ENCODE measurements around the gene LRRIQ1. TPM values are rescaled to one million over a fixed set of nuclear protein-coding genes. Genes with fewer than 3 reads are reported as not detected.

The LRRIQ1 gene
- total RNA-seq, 1 donor from 2014 or later: 13.1 TPM

DNA sequence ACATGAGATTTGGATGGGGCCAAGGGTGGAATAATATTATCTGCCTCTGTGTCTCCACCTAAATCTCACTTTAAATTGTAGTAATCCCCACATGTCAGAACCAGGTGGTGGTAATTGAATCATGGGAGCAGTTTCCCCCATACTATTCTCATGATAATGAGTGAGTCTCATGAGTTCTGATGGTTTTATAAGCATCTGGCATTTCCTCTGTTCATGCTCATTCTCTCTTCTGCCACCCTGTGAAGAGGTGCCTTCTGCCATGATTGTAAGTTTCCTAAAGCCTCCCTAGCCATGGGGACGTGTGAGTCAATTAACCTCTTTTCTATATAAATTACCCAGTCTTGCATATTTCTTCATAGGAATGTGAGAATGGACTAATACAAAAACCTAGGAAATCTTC is 29.9 kb upstream of the LRRIQ1 start:
- Mint-ChIP-seq H3K4me3 (ENCODE audit: low read depth) (no peak overlapping the region), H3K27ac (no peak overlapping the region), H3K9me3 (ENCODE audit: low read depth) (no peaks in the 10 kb centered on the region), H3K4me1 (ENCODE audit: low read depth) (no peaks in the 10 kb centered on the region), H3K36me3 (ENCODE audit: insufficient read depth) (no peaks in the 10 kb centered on the region), H3K27me3 (no peaks in the 10 kb centered on the region)
- TF ChIP-seq, protein P1, sequence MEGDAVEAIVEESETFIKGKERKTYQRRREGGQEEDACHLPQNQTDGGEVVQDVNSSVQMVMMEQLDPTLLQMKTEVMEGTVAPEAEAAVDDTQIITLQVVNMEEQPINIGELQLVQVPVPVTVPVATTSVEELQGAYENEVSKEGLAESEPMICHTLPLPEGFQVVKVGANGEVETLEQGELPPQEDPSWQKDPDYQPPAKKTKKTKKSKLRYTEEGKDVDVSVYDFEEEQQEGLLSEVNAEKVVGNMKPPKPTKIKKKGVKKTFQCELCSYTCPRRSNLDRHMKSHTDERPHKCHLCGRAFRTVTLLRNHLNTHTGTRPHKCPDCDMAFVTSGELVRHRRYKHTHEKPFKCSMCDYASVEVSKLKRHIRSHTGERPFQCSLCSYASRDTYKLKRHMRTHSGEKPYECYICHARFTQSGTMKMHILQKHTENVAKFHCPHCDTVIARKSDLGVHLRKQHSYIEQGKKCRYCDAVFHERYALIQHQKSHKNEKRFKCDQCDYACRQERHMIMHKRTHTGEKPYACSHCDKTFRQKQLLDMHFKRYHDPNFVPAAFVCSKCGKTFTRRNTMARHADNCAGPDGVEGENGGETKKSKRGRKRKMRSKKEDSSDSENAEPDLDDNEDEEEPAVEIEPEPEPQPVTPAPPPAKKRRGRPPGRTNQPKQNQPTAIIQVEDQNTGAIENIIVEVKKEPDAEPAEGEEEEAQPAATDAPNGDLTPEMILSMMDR (IDR thresholded peaks at IDR 0.05; ENCODE audit: unreplicated experiment): no peak
- no peak for DNase-seq (ENCODE audit: low spot score, unreplicated experiment)

DNA sequence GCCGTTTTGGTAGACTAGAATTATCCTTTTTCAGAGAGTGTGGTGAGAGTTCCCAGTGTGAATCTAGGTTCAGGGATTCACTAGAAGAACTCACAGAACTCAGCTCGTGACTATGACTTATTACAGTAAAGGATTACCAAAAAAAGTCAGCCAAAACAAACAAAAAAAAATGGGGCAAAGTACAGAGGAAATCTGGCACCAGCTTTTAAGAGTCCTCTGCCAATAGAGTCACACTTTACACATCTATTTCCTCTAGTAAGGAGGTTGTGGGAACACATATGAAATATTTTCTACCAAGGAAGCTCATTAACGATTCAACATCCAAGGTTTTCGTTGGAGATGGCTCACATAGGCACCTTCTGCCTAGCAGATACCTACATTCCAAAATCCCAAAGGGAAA is 28.3 kb upstream of the LRRIQ1 start:
- H3K27ac Mint-ChIP-seq: no peak overlapping the region
- TF ChIP-seq, protein P1 (IDR thresholded peaks at IDR 0.05; ENCODE audit: unreplicated experiment): no peak
- no peak for DNase-seq (ENCODE audit: low spot score, unreplicated experiment)
- no peaks in the 10 kb centered on the region for H3K27me3 Mint-ChIP-seq
- no peaks in the 10 kb centered on the region for H3K36me3 Mint-ChIP-seq (ENCODE audit: insufficient read depth)
- H3K4me1 Mint-ChIP-seq (ENCODE audit: low read depth): no peaks in the 10 kb centered on the region
- H3K9me3 Mint-ChIP-seq (ENCODE audit: low read depth): no peaks in the 10 kb centered on the region
- no peak overlapping the region for H3K4me3 Mint-ChIP-seq (ENCODE audit: low read depth)

DNA sequence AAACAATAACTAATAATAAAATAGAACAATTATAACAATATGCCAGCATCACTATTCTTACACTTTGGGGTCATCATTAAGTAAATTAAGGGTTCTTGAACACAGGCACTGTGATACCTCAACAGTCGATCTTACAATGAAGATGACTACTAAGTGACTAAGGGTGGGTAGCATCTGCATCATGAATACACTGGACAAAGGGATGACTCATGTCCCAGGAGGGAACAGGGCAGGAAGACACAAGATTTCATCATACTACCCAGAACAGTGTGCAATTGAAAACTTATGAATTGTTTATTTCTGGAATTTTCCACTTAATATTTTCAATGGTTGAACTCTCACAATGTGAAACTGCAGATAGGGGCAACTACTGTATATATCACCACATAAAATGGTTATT is 19.7 kb upstream of the LRRIQ1 start:
- TF ChIP-seq, protein P1 (IDR thresholded peaks at IDR 0.05; ENCODE audit: unreplicated experiment): no peak
- no peaks in the 10 kb centered on the region for H3K4me1 Mint-ChIP-seq (ENCODE audit: low read depth)
- DNase-seq (ENCODE audit: low spot score, unreplicated experiment): no peak
- no peaks in the 10 kb centered on the region for H3K27me3 Mint-ChIP-seq
- no peaks in the 10 kb centered on the region for H3K36me3 Mint-ChIP-seq (ENCODE audit: insufficient read depth)
- no peak overlapping the region for H3K27ac Mint-ChIP-seq
- no peaks in the 10 kb centered on the region for H3K9me3 Mint-ChIP-seq (ENCODE audit: low read depth)
- H3K4me3 Mint-ChIP-seq (ENCODE audit: low read depth): no peak overlapping the region

DNA sequence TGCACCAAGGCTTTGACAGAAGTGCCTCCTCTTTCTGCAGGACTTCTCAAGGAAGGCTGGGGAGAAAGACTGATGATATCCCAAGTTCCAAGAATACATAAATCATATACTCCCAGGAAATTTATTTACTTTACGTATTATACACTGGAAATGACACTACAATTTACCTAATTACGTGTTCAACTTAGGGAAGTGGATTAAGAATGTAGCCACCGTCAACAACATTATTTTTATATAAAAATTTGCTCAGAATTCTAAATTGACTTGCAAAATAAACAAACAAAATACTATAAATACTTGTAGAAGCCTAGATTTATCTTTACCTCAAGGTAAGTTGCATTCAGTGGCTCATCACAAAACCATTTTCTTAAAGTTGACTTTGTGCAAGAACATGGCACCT is 19.0 kb upstream of the LRRIQ1 start:
- TF ChIP-seq, protein P1 (IDR thresholded peaks at IDR 0.05; ENCODE audit: unreplicated experiment): no peak

DNA sequence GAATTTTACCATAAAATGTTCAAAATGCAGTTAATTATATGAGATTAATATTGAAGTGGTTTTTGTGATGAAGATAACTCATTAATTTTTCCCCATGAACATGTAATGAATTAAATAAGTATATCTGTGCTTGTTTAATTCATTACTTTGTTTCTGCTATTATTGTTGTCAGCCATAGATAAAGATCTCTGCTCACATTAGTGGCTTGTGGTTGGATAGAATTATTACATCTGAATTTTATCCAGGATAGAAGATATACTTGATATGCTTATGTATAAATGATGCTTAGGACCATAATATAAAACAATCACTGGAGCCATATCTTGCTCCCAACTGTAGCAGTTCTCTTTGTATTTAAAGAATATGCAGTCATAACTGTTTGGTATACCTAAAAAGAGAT is 18.5 kb upstream of the LRRIQ1 start:
- TF ChIP-seq, protein P1 (IDR thresholded peaks at IDR 0.05; ENCODE audit: unreplicated experiment): no peak
- no peak overlapping the region for H3K4me3 Mint-ChIP-seq (ENCODE audit: low read depth)
- DNase-seq (ENCODE audit: low spot score, unreplicated experiment): no peak
- H3K9me3 Mint-ChIP-seq (ENCODE audit: low read depth): no peaks in the 10 kb centered on the region
- no peaks in the 10 kb centered on the region for H3K36me3 Mint-ChIP-seq (ENCODE audit: insufficient read depth)
- H3K27ac Mint-ChIP-seq: no peak overlapping the region
- H3K4me1 Mint-ChIP-seq (ENCODE audit: low read depth): no peaks in the 10 kb centered on the region
- H3K27me3 Mint-ChIP-seq: no peaks in the 10 kb centered on the region

More for the DNA sequence above, 19.0 kb upstream of the LRRIQ1 start:
- H3K36me3 Mint-ChIP-seq (ENCODE audit: insufficient read depth): no peaks in the 10 kb centered on the region
- no peaks in the 10 kb centered on the region for H3K9me3 Mint-ChIP-seq (ENCODE audit: low read depth)
- no peaks in the 10 kb centered on the region for H3K27me3 Mint-ChIP-seq
- H3K4me1 Mint-ChIP-seq (ENCODE audit: low read depth): no peaks in the 10 kb centered on the region
- no peak for DNase-seq (ENCODE audit: low spot score, unreplicated experiment)
- no peak overlapping the region for H3K27ac Mint-ChIP-seq
- no peak overlapping the region for H3K4me3 Mint-ChIP-seq (ENCODE audit: low read depth)

All from progenitor cell of endocrine pancreas (in vitro differentiated cells).